Left colon (tissue), 2 donors: Measurements from ENCODE around the gene TAF10. TPM values are rescaled to one million over a fixed set of nuclear protein-coding genes. Genes with fewer than 3 reads are reported as not detected.
A peak's percentile ranks its signal among the peaks of the same experiment; 100 is the strongest.

Source experiments
- ATAC-seq: fragments of 200-7000 bp; cut with Tn5 transposase; one replicate; pipeline ENCODE4 v1.9.1; 2020; ENCODE audit warnings: mild to moderate bottlenecking, moderate library complexity
- DNase-seq, 2 donors: peaks; one replicate each; pipeline ENCODE4 v3.0.0-alpha.2; 2020
- intact Hi-C, 2 donors: fragments of 100-400 bp; cut with DNase I in 1 of 2; cut with micrococcal nuclease in 1 of 2; formaldehyde crosslinking; loops; one replicate each; pipeline versions ENCODE4 v1.11.2 to v1.14.0; 2022; cut with DNase I, micrococcal nuclease
- total RNA-seq, 2 donors: library from RNA; stranded (reverse); fragmentation: NEBNext Ultra II Directional; extraction: Animal tissue kit (Norgen Biotek cat#: 25700); gene quantifications; one replicate each; pipeline ENCODE4 v1.2.1, GENCODE V29; 2021
- donor health status: DM: no; HTN: no; CAD: no.
- donor health status: DM: yes; HTN: yes; CAD: no.

The TAF10 gene
- total RNA-seq, 2 donors from 2014 or later, result 113 to 146 TPM

GRCh38 chr11:6646071-6646470 lies 34.1 kb upstream of the TAF10 start:
- DNase-seq, result no peak
- intact Hi-C loops, result no loop called here
- peak; percentile 23 for ATAC-seq

- intact Hi-C loops, result no loop called here
- ATAC-seq (no peak), DNase-seq (no peak)
These were observed 30.9 kb upstream of the TAF10 start for GRCh38 chr11:6642957-6643356.

GRCh38 chr11:6640985-6641701 lies 29.1 kb upstream of the TAF10 start:
- intact Hi-C loops, result no loop called here
- ATAC-seq (no peak), DNase-seq (no peak)

GRCh38 chr11:6640036-6640984 lies 28.3 kb upstream of the TAF10 start:
- no peak for DNase-seq
- no peak for ATAC-seq
- intact Hi-C loops, result no loop called here

- DNase-seq, result no peak
- no peak for ATAC-seq
- intact Hi-C loops, result no loop called here
These were observed 26.4 kb upstream of the TAF10 start for GRCh38 chr11:6638429-6638828.

- DNase-seq, result peak in 1 of 2 donors; percentile 31
- no peak for ATAC-seq
- intact Hi-C loops, result no loop called here
These were observed 25.9 kb upstream of the TAF10 start for GRCh38 chr11:6637871-6638270.

- intact Hi-C loops, result no loop called here
- DNase-seq, result no peak
- no peak for ATAC-seq
These were observed 24.5 kb upstream of the TAF10 start for GRCh38 chr11:6636480-6636879.

GRCh38 chr11:6635082-6635932 lies 23.3 kb upstream of the TAF10 start:
- intact Hi-C loops, result no loop called here
- peak; percentile 86 for ATAC-seq
- DNase-seq, result peak; percentile 50 to 69

- intact Hi-C loops, result no loop called here
- ATAC-seq, result no peak
- no peak for DNase-seq
These were observed 22.5 kb upstream of the TAF10 start for GRCh38 chr11:6634534-6634933.

- no peak for DNase-seq
These were observed 21.7 kb upstream of the TAF10 start for GRCh38 chr11:6633422-6634408.

GRCh38 chr11:6632116-6633073 lies 20.4 kb upstream of the TAF10 start:
- ATAC-seq, result no peak
- no peak for DNase-seq
- intact Hi-C loops, result no loop called here

More at GRCh38 chr11:6633422-6634408, 21.7 kb upstream of the TAF10 start:
- no peak for ATAC-seq
- intact Hi-C loops, result no loop called here

- intact Hi-C loops, result no loop called here
- ATAC-seq (no peak), DNase-seq (peak in 1 of 2 donors; percentile 18)
These were observed 19.4 kb upstream of the TAF10 start for GRCh38 chr11:6631361-6631890.

- ATAC-seq, result no peak
- intact Hi-C loops, result no loop called here
- DNase-seq, result peak in 1 of 2 donors; percentile 21
These were observed 18.7 kb upstream of the TAF10 start for GRCh38 chr11:6630632-6631291.

- DNase-seq (peak in 1 of 2 donors; percentile 51), ATAC-seq (peak; percentile 71)
- intact Hi-C loops, result no loop called here
These were observed 18.0 kb upstream of the TAF10 start for GRCh38 chr11:6629892-6630631.

GRCh38 chr11:6629573-6629891 lies 17.5 kb upstream of the TAF10 start:
- no peak for ATAC-seq
- intact Hi-C loops, result no loop called here
- DNase-seq, result no peak

- intact Hi-C loops, result no loop called here
- DNase-seq (no peak), ATAC-seq (no peak)
These were observed 16.5 kb upstream of the TAF10 start for GRCh38 chr11:6628526-6628925.
